ENCODE measurements around the gene TMEM53. TPM values are rescaled to one million over a fixed set of nuclear protein-coding genes. Genes with fewer than 3 reads are reported as not detected.

The TMEM53 gene
- total RNA-seq, 1 donor from 2014 or later: 3.4 TPM

GRCh38 chr1:44606701-44607281 is 67.5 kb downstream of the TMEM53 start:
- intact Hi-C loops (cut with micrococcal nuclease): no loop called here

- intact Hi-C loops (cut with micrococcal nuclease): no loop called here
These were observed 68.2 kb downstream of the TMEM53 start for GRCh38 chr1:44605914-44606615.

GRCh38 chr1:44604157-44604955 is 69.9 kb downstream of the TMEM53 start:
- intact Hi-C loops (cut with micrococcal nuclease): no loop called here

- intact Hi-C loops (cut with micrococcal nuclease): no loop called here
These were observed 70.6 kb downstream of the TMEM53 start for GRCh38 chr1:44603718-44604117.

Other genes starting within 250 kb of the TMEM53 start
- gene ARMH1, start 233 bp upstream of the TMEM53 start, total RNA-seq: 93.6 and 94.5 TPM in 2 replicates
- gene RNU5D-1, start 56.7 kb upstream of the TMEM53 start, total RNA-seq: not detected in 2 replicates
- gene KIF2C, start 65.4 kb upstream of the TMEM53 start, total RNA-seq: 89.3 and 89.7 TPM in 2 replicates
- 2,139 and 2,183 TPM in 2 replicates for gene RPS8, start 101.1 kb upstream of the TMEM53 start, total RNA-seq
- 0.55 TPM in 2 replicates for gene BEST4, start 113.7 kb upstream of the TMEM53 start, total RNA-seq
- gene PLK3, start 125.9 kb upstream of the TMEM53 start, total RNA-seq: 74.1 and 77.8 TPM in 2 replicates
- gene DYNLT4, start 132.9 kb upstream of the TMEM53 start, total RNA-seq: 0.34 and 0.73 TPM in 2 replicates
- 8.8 and 9.7 TPM in 2 replicates for gene BTBD19, start 134.0 kb upstream of the TMEM53 start, total RNA-seq
- gene PTCH2, start 168.8 kb upstream of the TMEM53 start, total RNA-seq: 0.84 and 1.1 TPM in 2 replicates